Esophagus squamous epithelium (tissue), 4 donors: ENCODE results near the gene CAMK2A.

Experiments used
- POLR2A ChIP-seq, 4 donors: fragments of 450-650 bp; IDR thresholded peaks; one replicate each; pipeline ENCODE4 v1.6.1; 2017; ENCODE audit warnings: antibody characterized with exemption in 4 of 4, mild to moderate bottlenecking in 4 of 4, moderate library complexity in 3 of 4
- TF ChIP-seq, protein P1 (sequence below), 6 experiments: fragments of 450-650 bp in 4 of 6; fragments of 200-600 bp in 2 of 6; sonication (generic) in 2 of 6; IDR thresholded peaks; one replicate each; pipeline ENCODE4 v1.5.1; 2016 to 2019; ENCODE audit warnings: antibody characterized with exemption in 6 of 6, mild to moderate bottlenecking in 4 of 6, moderate library complexity in 4 of 6

DNA sequence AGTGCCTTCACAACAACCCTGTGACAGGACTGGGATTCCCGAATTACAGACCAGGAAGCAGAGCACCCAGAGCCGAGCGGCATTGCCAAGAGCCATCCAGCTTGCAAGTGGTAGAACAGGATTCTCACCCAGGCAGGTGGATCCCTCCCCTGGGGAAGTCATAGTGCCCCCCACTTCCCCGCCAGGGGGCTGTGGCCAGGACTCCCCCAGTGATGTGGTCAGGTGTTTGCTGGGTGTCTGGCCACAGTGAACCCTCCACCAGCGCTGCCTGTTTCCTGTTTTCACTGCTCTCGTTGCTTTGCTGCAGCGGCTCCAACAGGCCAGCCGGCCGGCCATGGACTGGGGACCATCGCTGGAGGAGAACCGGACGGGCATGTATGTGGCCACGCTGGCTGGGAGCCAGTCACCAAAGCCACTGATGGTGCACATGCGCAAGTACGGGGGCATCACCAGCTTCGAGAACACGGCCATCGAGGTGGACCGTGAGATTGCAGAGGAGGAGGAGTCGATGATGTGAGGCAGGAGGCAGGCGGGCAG lies 80.4 kb downstream of the CAMK2A start:
- TF ChIP-seq, protein P1, sequence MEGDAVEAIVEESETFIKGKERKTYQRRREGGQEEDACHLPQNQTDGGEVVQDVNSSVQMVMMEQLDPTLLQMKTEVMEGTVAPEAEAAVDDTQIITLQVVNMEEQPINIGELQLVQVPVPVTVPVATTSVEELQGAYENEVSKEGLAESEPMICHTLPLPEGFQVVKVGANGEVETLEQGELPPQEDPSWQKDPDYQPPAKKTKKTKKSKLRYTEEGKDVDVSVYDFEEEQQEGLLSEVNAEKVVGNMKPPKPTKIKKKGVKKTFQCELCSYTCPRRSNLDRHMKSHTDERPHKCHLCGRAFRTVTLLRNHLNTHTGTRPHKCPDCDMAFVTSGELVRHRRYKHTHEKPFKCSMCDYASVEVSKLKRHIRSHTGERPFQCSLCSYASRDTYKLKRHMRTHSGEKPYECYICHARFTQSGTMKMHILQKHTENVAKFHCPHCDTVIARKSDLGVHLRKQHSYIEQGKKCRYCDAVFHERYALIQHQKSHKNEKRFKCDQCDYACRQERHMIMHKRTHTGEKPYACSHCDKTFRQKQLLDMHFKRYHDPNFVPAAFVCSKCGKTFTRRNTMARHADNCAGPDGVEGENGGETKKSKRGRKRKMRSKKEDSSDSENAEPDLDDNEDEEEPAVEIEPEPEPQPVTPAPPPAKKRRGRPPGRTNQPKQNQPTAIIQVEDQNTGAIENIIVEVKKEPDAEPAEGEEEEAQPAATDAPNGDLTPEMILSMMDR (IDR thresholded peaks at IDR 0.05): no peak
- no peak for TF ChIP-seq POLR2A (IDR thresholded peaks at IDR 0.05)
